Muscle of back (tissue), 11 donors: ENCODE results near the gene NKX2-2. TPM values are rescaled to one million over a fixed set of nuclear protein-coding genes. Genes with fewer than 3 reads are reported as not detected.
"Not testable (repeated sequence)": the region's sequence is repeated elsewhere in the genome, so short reads cannot be mapped to it uniquely, and the experiment has no call there.

Source experiments
- DNase-seq, 3 donors: peaks; one replicate each; pipeline versions ENCODE4 v3.0.0 to v3.0.0-alpha.2; 2013
- polyA plus RNA-seq, 10 donors: library from polyadenylated mRNA; unstranded; fragments of 120-200 nt; gene quantifications; one replicate each; pipeline ENCODE4 v1.2.1, GENCODE V29; 2013; ENCODE audit not compliant: insufficient read length in 10 of 10

Gene NKX2-2
- polyA plus RNA-seq, 10 donors: 0.11 to 0.32 (median 0.20) TPM; not detected in 3

DNA sequence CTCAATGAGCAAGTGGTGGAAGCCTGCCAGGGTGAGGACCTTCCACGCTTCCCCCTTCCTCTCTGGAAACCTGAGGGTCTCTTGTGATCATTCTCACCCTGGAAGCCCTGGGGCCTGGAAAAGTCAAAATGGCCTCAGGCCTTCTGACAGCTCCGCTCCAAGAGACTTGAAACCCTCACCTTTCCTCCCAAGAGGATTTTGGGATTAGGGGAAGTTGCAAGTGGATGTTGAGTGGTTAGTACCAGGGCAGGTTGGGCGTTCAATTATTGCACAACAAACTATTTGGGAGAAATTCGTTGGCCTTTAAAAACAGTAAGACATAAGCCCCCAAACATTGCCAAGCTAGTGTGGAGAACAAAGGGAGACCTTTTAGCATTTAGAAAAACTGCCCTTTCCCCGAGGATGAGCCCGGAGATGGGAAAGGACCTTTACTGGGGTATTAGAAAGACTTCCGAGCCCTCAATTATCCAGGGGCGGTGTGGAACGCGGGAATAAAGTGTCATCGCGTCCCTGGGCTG is 4.7 kb downstream of the NKX2-2 start:
- DNase-seq: no peak

DNA sequence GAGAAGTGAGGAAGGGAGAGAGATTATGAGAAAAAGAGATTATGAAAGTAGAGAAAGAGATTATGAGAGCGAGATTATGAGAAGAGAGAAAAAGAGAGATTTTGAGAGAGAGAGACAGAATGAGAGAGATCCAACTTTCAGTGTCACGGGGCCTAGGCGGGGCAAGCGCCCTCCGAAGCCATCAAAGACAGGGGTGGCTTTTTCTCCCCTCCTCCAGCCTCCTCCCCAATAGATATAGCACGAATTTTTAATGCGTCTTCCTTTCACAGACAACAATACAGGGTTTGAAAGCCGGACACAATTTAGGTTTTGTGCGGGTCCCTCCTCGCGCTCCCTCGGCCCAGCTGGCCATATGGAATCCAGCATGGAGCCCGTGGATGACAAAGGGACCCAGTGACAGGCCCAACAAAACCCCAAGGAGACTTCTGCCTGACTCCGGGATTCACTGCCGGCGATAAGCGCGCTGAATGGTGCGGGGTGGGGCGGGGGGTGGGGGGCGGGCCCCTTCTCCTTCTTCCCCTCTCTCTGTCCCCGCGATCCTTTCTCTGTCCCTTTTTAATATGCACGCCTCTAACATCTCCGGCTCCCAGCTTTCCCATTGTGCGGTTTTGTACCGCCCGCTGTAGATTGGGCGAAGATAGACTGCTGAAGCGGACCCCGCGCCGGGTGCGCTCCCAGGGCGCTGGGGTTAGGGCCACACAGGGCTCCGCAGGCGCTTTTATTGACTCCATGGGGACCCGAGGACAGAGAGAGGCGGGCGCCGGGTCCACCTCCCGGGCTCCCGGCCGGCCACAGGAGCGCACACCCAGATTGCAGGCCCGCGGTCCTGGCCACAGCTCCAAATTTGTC is 5.4 kb downstream of the NKX2-2 start:
- DNase-seq: no peak

DNA sequence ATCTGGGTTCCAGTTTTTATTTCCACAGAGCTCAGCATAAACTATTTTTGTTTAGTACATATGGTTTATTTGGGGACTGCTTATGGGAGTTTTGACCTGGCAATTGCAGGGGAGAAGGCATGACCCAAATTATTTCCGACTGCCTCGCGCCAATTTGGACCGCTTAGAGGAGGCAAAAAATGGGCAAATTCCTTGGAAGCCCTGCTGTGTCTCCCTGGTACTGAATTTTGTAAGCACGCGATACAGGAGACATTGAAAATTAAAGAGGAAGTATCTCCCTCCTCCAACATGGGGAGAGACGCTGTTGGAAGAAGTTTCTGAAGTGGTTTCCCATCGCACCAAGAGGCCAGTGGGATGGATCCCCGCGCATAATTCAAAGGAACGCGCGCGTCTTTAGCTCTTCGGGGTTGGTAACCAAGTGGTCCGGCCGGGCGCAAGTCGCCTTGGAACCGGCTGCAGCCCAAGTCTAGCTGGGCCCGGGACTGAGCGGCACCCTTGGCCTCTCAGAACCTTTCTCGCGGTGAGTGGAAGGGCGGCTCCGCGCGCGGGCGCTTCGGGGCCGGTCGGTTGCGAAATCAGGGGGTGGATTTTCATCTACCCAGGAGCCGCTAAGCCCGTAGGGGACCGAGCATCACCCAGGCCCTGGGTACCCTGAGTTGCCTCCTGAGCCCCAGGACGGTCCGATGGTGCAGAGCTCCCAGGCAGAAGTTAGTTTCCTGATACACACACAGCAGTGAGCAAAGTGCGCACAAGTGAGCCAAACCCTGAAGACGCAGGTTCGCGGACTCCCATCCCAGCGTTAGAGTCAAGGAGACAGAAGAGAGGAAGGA is 6.2 kb downstream of the NKX2-2 start:
- no peak for DNase-seq

DNA sequence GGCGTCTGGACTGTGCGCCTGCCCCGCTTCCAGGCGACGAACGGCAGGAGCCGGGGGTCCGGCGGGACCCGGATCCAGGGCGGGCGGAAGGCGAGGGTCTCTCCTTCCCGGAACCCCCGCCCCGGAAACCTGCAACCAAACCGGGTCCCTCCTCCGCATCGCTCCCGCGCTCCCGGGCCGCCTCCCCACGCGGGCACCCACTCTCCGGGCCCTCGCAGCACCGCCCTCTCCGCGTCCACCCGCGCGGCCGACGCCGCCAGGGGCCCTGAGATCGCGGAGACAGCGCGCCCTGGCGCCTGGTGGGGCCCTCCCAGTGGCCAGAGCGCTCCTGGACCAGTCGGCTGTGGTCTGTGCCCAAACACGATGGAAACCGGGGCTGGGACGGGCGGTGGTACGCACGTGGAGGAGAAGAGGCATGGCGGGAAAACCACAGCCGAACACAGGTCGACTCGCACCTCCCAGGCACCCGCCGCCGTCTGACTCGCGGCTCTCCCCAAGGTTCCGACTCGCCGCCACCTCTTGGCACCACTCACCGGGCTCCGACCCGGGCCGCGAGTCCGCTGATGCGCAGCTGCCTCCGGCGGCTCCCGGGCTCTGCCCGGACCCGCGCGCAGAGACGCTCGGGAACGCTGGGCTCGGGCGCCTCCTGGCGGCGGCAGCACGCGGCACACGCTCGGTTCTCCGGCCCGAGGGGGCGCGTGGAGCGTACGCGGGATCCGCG is 7.9 kb downstream of the NKX2-2 start:
- peak; percentile 14 to 75 (median 56) for DNase-seq

DNA sequence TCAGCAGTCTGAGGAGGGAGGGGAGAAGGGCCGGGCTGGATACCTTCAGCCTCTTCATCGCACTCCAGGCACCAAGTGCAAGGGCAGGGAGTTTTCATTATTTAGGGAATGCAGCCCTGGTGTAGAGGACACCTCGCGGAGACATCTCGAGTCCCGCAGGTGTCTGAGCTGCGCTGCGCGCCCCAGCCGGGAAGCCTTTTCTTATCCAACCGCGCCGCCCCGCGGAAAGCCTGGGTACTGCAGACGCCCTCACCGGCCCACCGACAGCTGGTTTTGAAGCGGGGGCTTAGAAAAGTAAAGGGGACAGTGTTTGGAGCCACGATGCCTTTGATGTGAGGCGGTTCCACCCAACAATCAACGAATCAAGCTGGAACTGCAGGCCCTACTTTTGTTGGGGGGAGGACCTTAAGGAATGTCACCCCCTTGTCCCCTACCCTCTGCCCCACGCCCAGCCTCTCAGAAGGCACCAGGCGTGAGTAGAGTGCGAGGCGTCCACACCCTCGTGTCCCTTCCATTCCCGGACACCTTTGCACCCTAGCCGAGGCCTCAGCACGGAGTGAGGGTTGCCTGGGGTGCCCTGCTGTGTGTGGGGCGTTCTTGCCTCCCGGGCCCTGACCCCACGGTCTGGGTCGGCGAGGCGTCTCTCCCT is 8.6 kb downstream of the NKX2-2 start:
- DNase-seq: peak in 2 of 3 donors; percentile 44 to 64

DNA sequence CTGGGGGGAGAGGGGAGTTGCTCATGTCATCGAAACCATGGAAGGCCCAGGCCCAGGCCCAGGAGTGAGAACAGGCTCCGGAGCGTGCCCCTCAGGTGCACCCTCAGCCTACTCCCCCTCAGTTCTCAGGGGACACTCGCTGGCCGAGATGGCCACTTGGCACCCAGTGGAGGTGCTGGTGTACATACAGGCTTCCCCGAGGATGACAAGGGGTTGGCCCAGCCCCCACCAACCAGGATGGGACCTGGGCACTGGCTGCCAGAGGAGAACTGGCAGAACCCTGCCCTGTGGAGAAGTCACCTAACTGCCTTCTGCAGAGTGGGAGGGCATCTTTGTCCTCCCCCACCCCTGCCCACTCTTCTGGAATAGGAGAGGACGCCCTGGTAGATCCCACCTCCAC is 9.5 kb downstream of the NKX2-2 start:
- DNase-seq: no peak

DNA sequence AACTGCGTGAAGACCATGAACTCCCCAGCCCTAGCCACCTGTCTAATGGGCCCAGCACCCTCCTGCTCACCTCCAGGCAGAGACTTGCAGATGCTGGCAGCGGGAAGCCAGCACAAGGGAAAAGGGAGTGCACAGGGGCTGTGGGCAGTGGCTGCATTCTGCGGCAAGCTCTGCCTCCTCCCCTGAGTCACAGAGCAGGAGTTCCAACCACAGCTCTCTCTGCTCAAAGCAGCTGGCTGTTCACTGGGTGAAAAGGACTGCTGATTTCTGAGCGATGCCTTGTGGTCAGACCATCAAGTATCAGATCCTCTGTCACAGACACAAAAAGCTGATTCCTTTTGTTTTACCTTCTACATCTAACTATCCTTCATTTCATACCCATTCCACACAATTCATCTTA is 10.5 kb downstream of the NKX2-2 start:
- no peak for DNase-seq

DNA sequence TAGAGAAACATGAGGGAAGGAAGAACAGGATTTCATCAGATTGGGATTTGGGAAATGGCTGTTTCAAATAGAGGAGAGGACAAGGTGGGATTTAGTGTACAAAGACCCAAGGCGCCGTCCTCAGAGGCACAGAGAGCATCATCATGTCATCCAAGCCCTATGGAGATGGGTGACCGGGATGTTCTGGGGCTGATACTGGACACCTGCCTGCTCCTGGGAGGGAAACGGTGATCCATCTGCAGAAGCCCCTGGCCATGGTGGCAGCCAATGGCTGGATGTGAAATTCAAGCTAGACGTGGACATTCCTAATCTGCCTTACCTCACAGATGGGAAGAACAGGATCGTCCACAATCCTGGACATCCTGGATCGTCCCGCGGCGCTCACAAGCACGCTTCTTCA is 12.7 kb downstream of the NKX2-2 start:
- no peak for DNase-seq

DNA sequence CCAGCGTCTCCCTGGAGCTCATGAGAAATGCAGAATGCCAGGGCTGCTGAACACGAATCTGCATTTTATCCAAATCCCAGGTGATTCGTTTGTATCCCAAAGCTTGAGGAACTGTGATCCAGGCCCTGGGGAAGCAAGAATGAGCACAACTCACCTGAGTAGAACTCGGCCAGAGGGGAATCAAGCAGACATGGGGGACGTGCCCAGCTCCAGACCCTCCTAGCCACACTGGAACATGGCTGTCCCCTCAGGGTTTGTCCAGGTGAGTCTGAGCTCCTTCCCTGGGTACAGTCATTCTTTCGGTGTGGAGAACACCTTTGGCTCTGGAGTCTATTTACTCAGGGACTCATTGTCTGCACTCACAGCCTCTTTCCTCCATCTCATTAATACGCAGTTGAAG is 13.3 kb downstream of the NKX2-2 start:
- no peak for DNase-seq

DNA sequence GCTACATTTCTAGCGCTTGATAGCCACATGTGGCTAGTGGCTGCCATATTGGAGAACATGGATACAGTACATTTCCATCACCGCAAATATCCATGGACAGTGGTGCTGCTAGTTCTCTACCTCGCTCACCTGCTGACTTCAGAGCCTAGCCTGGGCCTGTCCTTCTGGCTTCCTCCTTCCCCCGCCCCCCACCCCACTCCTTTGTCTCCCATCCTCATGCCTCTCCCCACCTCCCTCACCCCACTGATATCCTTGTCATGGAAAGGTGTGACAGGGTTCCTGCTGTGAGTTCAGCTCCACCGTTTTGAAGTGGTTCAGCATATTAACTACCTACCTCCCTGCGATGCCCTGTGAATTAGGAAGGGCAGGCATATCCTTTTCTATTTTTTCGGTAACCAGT is 14.2 kb downstream of the NKX2-2 start:
- no peak for DNase-seq

DNA sequence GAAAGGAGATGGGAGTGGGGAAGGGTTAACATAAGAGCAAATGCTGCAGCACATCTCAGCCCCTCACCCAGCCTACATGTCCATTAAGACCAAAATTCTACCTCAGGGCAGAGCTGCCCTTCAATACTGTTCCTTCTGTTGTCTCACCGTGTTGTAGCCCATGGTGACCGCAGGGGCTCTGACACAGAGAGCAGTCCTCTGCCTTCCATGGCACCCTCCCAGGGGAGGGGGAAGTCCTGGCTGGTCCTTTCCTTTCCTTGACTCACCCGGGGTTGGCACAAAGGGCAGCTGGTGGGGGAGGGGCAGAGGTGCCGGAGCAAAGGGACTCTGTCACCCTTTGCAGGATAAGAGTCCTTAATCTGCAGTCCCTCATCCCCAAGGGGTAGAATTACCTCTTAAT is 15.2 kb downstream of the NKX2-2 start:
- no peak for DNase-seq

DNA sequence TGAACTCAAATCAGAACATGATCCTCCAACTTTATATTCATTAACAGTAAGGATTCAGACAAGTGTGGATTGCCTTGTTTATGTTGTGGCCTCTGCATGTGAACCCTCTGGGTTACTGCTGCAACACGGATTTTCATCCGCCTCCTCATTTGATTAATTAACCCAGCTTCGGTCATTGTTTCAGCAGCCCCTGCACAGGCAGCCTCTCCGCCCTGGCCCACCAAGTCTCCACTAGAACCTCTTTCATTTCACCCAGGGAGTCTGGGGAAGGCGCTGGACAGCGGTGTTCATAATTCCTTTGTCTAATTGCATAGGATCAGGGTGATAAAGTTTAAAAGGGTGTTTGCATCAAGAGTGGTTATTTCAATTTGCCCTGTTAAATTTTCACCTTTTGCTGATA is 15.7 kb downstream of the NKX2-2 start:
- no peak for DNase-seq

DNA sequence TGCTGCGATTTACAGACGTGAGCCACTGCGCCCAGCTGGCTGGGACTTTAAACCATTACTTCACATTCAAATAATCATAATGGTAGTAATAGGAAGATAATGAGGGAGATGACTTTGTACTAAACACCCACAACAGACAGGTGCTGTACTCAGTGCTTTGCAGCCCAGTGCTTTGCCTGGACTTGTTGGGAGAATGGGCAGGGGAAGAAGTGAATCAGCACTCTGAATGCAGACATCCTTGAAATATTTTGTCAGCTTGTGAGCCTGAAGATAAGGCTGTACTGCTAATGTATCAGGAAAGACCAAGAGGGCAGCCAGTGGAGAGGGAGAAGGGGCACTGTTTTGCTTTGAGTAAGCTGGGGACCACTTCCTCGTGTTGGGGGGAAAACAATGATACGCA is 17.4 kb downstream of the NKX2-2 start:
- DNase-seq: no peak

DNA sequence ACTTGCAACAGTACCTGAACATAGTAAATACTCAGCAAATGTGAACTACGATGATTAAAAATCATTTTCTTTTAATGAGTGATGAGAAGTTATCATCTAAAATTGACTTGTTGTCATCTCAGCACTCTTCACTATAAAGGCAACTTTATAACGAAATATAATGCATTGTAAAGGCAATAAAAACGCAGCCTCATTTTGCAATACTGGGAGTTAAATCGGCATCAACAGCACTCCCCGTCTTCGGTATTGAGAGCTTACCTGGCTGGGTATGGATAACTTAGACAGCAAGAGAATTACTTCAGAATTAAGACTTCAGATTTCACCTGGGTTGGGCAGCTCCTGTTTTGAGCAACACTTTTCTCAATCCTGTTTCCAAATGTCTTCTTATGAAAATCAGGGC is 20.8 kb downstream of the NKX2-2 start:
- no peak for DNase-seq

DNA sequence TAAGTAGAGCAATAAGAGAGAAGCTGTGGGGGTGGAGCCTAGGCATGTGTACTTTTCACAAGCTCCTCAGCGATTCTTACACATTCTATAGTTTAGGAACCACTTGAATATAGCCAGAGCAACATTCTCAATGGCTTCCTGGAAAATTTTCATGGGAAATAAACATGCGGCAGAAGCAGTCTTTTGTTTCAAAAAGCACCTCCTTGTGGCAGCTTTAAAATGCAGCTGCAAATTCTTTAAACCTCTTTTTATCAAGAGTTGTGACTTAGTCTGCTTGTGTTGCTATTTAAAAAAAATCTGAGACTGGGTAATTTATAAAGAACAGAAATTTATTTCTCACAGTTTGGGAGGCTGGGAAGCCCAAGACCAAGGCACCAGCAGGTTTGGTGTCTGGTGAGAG is 23.8 kb downstream of the NKX2-2 start:
- no peak for DNase-seq

DNA sequence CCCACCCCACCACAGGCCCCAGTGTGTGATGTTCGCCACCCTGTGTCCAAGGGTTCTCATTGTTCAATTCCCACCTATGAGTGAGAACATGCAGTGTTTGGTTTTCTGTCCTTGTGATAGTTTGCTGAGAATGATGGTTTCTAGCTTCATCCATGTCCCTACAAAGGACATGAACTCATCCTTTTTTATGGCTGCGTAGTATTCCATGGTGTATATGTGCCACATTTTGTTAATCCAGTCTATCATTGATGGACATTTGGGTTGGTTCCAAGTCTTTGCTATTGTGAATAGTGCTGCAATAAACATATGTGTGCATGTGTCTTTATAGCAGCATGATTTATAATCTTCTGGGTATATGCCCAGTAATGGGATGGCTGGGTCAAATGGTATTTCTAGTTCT is 33.7 kb downstream of the NKX2-2 start:
- DNase-seq: not testable (repeated sequence)

DNA sequence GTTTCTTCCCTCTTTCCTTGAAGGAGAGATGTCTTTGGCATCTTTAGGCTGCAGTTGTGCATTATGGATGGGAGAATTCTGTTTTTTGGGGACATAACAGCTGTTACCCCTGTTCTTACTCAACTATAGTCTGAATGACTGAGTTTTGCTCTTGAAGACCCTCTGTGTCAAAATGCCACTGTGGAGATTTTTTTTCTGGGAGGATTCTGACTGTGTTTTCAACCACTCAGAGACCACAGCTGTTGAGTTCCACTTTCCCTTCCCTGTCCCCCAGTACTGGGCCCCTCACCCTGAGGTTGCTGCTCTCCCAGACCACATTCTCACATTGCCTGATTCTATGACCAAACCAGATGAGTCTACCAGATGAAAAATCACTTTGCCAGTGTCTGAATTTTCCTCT is 48.1 kb downstream of the NKX2-2 start:
- no peak for DNase-seq

DNA sequence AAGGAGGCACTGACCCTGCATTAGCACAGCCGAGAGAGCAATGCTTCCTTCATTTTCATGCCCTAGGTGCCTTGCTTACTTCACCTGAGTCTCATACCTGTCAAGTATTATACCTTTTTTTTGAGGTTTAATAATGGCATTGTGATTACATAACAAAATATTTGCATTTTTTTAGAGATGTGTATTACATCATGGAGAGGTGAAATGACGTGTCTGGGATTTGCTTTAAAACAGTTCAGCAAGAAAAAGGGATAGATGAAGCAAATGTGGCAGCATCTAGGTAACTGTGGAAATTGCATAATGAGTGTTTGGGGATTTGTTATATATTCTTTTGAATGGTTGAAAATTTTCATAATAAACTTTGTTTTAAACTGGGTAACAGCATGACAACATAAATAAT is 48.9 kb downstream of the NKX2-2 start:
- no peak for DNase-seq
